ENCODE results near the gene ACOX2.

The ACOX2 gene

DNA sequence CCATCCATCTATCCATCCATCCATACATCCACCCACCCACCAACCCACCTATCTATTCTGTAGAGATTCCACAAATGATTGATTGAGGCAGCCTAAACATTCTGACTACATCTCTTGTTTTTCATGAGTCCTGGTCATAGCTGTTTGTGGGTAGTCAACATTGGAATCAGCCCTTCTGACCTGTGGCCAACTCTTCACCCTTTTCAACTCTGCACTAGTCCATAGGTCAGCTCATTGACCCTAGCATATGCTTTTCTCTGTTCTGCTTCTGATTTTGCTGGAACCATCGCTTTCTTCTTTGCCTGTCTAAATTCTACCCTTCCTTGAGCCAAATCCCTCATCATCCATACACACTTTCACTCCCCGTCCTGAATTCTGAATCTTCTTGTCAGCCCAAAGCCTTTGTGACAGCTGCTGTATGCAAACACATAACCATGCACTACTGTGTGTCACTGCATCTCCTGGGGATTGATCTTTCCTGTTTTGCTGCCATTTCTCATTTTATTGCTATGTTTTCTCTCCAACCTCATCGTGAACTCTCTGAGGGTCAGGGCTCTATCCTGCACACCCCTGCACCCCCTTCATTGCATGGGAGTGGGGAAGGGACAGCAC lies 61.9 kb downstream of the ACOX2 start:
- Histone ChIP-seq H3K4me1 (ENCODE audit: control insufficient read depth, insufficient read depth, low read length, poor library complexity, severe bottlenecking) (peaks cover 12% of the 10 kb centered on the region), H3K27me3 (replicated peaks; ENCODE audit: control insufficient read depth, insufficient read depth, low read length, poor library complexity, severe bottlenecking) (no peaks in the 10 kb centered on the region), H3K4me3 (ENCODE audit: insufficient read depth, low read depth, low read length, poor library complexity, severe bottlenecking) (no peak overlapping the region), H3K36me3 (ENCODE audit: control insufficient read depth, insufficient read depth, low read length) (no peaks in the 10 kb centered on the region), H3K27ac (ENCODE audit: insufficient read depth, low read length, poor library complexity, severe bottlenecking) (no peak overlapping the region), H3K9me3 (ENCODE audit: control insufficient read depth, low read length) (no peaks in the 10 kb centered on the region)
- DNase-seq, result no peak

- H3K4me1 ChIP-seq (ENCODE audit: control insufficient read depth, insufficient read depth, low read length, poor library complexity, severe bottlenecking), result peaks cover 12% of the 10 kb centered on the region
- H3K27me3 ChIP-seq (replicated peaks; ENCODE audit: control insufficient read depth, insufficient read depth, low read length, poor library complexity, severe bottlenecking), result no peaks in the 10 kb centered on the region
- no peak overlapping the region for H3K27ac ChIP-seq (ENCODE audit: insufficient read depth, low read length, poor library complexity, severe bottlenecking)
- no peak overlapping the region for H3K4me3 ChIP-seq (ENCODE audit: insufficient read depth, low read depth, low read length, poor library complexity, severe bottlenecking)
- H3K36me3 ChIP-seq (ENCODE audit: control insufficient read depth, insufficient read depth, low read length), result no peaks in the 10 kb centered on the region
- DNase-seq, result no peak
- H3K9me3 ChIP-seq (ENCODE audit: control insufficient read depth, low read length), result no peaks in the 10 kb centered on the region
Observed at GRCh38 chr3:58474348-58474911, 62.6 kb downstream of the ACOX2 start.

- Histone ChIP-seq H3K27me3 (replicated peaks; ENCODE audit: control insufficient read depth, insufficient read depth, low read length, poor library complexity, severe bottlenecking) (no peaks in the 10 kb centered on the region), H3K9me3 (ENCODE audit: control insufficient read depth, low read length) (no peaks in the 10 kb centered on the region), H3K4me1 (ENCODE audit: control insufficient read depth, insufficient read depth, low read length, poor library complexity, severe bottlenecking) (peaks cover 12% of the 10 kb centered on the region), H3K36me3 (ENCODE audit: control insufficient read depth, insufficient read depth, low read length) (no peaks in the 10 kb centered on the region), H3K4me3 (ENCODE audit: insufficient read depth, low read depth, low read length, poor library complexity, severe bottlenecking) (no peak overlapping the region), H3K27ac (ENCODE audit: insufficient read depth, low read length, poor library complexity, severe bottlenecking) (no peak overlapping the region)
- no peak for DNase-seq
Observed at GRCh38 chr3:58473275-58473674, 63.7 kb downstream of the ACOX2 start.

- no peak for DNase-seq
- no peaks in the 10 kb centered on the region for H3K9me3 ChIP-seq (ENCODE audit: control insufficient read depth, low read length)
- H3K27me3 ChIP-seq (replicated peaks; ENCODE audit: control insufficient read depth, insufficient read depth, low read length, poor library complexity, severe bottlenecking), result no peaks in the 10 kb centered on the region
- H3K36me3 ChIP-seq (ENCODE audit: control insufficient read depth, insufficient read depth, low read length), result no peaks in the 10 kb centered on the region
- H3K4me3 ChIP-seq (ENCODE audit: insufficient read depth, low read depth, low read length, poor library complexity, severe bottlenecking), result no peak overlapping the region
- peak overlapping the region; percentile 18 for H3K27ac ChIP-seq (ENCODE audit: insufficient read depth, low read length, poor library complexity, severe bottlenecking)
- peaks cover 12% of the 10 kb centered on the region for H3K4me1 ChIP-seq (ENCODE audit: control insufficient read depth, insufficient read depth, low read length, poor library complexity, severe bottlenecking)
Observed at GRCh38 chr3:58471025-58471887, 65.7 kb downstream of the ACOX2 start.

DNA sequence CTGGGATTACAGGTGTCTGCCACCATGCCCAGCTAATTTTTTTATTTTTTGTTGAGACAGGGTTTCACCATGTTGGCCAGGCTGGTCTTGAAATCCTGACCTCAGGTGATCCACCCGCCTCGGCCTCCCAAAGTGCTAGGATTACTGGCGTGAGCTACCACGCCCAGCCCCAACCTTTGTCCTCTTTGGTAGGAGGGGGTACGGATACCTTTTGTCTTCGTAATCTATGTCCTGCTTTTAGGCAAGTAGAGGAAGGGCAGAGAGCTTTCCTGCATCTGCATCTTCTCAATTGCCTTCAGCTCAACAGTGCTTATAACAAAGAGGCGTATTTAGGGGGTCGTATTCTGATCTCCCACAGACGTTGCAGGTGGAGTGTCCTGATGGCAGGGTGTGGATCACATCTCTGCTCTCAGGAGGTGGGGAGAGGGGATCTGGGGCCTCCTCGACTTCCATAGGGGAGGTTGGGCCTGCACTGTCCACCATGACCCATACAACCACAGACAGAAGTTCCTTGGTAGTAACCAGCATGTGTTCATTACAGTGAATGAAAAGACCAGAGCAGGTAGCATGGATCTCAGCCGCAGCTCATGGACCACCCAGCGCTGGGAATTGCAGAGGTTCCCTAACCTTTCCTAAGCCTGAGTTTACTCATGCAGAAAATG lies 66.5 kb downstream of the ACOX2 start:
- Histone ChIP-seq H3K9me3 (ENCODE audit: control insufficient read depth, low read length) (no peaks in the 10 kb centered on the region), H3K27me3 (replicated peaks; ENCODE audit: control insufficient read depth, insufficient read depth, low read length, poor library complexity, severe bottlenecking) (no peaks in the 10 kb centered on the region), H3K36me3 (ENCODE audit: control insufficient read depth, insufficient read depth, low read length) (no peaks in the 10 kb centered on the region), H3K4me1 (ENCODE audit: control insufficient read depth, insufficient read depth, low read length, poor library complexity, severe bottlenecking) (peaks cover 12% of the 10 kb centered on the region), H3K27ac (ENCODE audit: insufficient read depth, low read length, poor library complexity, severe bottlenecking) (no peak overlapping the region), H3K4me3 (ENCODE audit: insufficient read depth, low read depth, low read length, poor library complexity, severe bottlenecking) (no peak overlapping the region)
- DNase-seq, result no peak

DNA sequence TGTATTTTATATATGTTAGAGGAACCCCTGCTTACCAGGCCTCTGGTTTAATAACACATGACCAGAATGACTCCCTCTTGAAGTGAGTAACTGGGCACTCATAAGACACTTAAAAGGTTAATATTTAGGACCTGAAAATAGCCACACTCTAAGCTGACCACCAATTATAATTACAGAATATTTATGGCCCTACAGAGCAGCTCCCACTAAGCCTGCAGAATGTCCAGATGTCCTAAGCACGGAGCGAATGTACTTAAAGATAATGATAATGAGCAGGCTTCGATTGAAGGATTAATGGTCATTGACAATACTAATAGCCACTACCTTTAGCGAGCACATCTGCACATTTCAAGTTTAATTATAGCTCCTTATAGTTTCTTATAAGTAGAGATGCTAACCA lies 67.9 kb downstream of the ACOX2 start:
- DNase-seq, result no peak
- no peaks in the 10 kb centered on the region for H3K9me3 ChIP-seq (ENCODE audit: control insufficient read depth, low read length)
- H3K36me3 ChIP-seq (ENCODE audit: control insufficient read depth, insufficient read depth, low read length), result no peaks in the 10 kb centered on the region
- H3K27ac ChIP-seq (ENCODE audit: insufficient read depth, low read length, poor library complexity, severe bottlenecking), result no peak overlapping the region
- H3K4me1 ChIP-seq (ENCODE audit: control insufficient read depth, insufficient read depth, low read length, poor library complexity, severe bottlenecking), result peaks cover 12% of the 10 kb centered on the region
- H3K4me3 ChIP-seq (ENCODE audit: insufficient read depth, low read depth, low read length, poor library complexity, severe bottlenecking), result no peak overlapping the region
- no peaks in the 10 kb centered on the region for H3K27me3 ChIP-seq (replicated peaks; ENCODE audit: control insufficient read depth, insufficient read depth, low read length, poor library complexity, severe bottlenecking)

- Histone ChIP-seq H3K4me3 (ENCODE audit: insufficient read depth, low read depth, low read length, poor library complexity, severe bottlenecking) (no peak overlapping the region), H3K9me3 (ENCODE audit: control insufficient read depth, low read length) (no peaks in the 10 kb centered on the region), H3K36me3 (ENCODE audit: control insufficient read depth, insufficient read depth, low read length) (no peaks in the 10 kb centered on the region), H3K4me1 (ENCODE audit: control insufficient read depth, insufficient read depth, low read length, poor library complexity, severe bottlenecking) (peaks cover 12% of the 10 kb centered on the region), H3K27ac (ENCODE audit: insufficient read depth, low read length, poor library complexity, severe bottlenecking) (no peak overlapping the region), H3K27me3 (replicated peaks; ENCODE audit: control insufficient read depth, insufficient read depth, low read length, poor library complexity, severe bottlenecking) (no peaks in the 10 kb centered on the region)
- no peak for DNase-seq
Observed at GRCh38 chr3:58466899-58467563, 70.0 kb downstream of the ACOX2 start.

DNA sequence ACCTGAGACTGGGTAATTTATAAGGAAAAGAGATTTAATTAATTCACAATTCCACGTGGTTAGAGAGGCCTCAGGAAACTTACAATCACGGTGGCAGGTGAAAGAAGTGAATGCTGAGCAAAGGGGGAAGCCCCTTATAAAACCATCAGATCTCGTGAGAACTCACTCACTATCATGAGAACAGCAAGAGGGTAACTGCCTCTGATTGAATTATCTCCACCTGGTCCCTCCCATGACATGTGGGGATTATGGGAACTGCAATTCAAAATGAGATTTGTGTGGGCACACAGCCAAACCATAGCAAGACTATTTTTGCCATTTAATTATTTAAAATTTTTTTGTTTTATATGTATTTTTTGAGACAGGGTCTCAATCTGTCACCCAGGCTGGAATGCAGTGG lies 72.1 kb downstream of the ACOX2 start:
- DNase-seq, result no peak
- Histone ChIP-seq H3K9me3 (ENCODE audit: control insufficient read depth, low read length) (no peaks in the 10 kb centered on the region), H3K4me3 (ENCODE audit: insufficient read depth, low read depth, low read length, poor library complexity, severe bottlenecking) (no peak overlapping the region), H3K27ac (ENCODE audit: insufficient read depth, low read length, poor library complexity, severe bottlenecking) (no peak overlapping the region), H3K4me1 (ENCODE audit: control insufficient read depth, insufficient read depth, low read length, poor library complexity, severe bottlenecking) (no peaks in the 10 kb centered on the region), H3K27me3 (replicated peaks; ENCODE audit: control insufficient read depth, insufficient read depth, low read length, poor library complexity, severe bottlenecking) (no peaks in the 10 kb centered on the region), H3K36me3 (ENCODE audit: control insufficient read depth, insufficient read depth, low read length) (no peaks in the 10 kb centered on the region)

- Histone ChIP-seq H3K4me3 (ENCODE audit: insufficient read depth, low read depth, low read length, poor library complexity, severe bottlenecking) (no peak overlapping the region), H3K27me3 (replicated peaks; ENCODE audit: control insufficient read depth, insufficient read depth, low read length, poor library complexity, severe bottlenecking) (no peaks in the 10 kb centered on the region), H3K27ac (ENCODE audit: insufficient read depth, low read length, poor library complexity, severe bottlenecking) (no peak overlapping the region), H3K36me3 (ENCODE audit: control insufficient read depth, insufficient read depth, low read length) (no peaks in the 10 kb centered on the region), H3K4me1 (ENCODE audit: control insufficient read depth, insufficient read depth, low read length, poor library complexity, severe bottlenecking) (no peaks in the 10 kb centered on the region), H3K9me3 (ENCODE audit: control insufficient read depth, low read length) (no peaks in the 10 kb centered on the region)
- no peak for DNase-seq
Observed at GRCh38 chr3:58463942-58464271, 73.1 kb downstream of the ACOX2 start.

Measured in effector memory CD4-positive, alpha-beta T cell (primary cell).